Measurements from ENCODE around the gene SHISAL1. TPM values are rescaled to one million over a fixed set of nuclear protein-coding genes. Genes with fewer than 3 reads are reported as not detected.
"Not testable (repeated sequence)": the region's sequence is repeated elsewhere in the genome, so short reads cannot be mapped to it uniquely, and the experiment has no call there.

Gene SHISAL1
- total RNA-seq, 1 donor from 2014 or later, result not detected

DNA sequence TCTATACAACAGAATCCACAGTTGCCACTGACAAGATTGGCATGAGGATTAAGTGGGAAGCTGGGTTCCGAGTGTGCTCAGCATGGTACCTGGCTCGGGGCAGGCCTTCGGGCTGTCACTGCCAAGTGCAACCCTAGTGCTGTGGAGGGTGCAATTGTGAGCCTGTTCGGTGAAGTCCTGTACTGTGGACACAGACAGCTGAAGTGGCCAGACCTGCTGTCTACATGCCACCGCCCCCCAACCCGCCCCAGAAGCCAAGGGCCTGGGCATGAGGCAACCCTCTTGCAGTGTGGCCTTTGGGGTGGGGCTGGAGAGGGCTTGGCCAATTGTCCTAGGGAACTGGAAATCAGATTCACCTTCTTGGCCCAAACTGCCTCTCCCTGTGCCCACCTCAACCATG is 15.6 kb upstream of the SHISAL1 start:
- no peak for DNase-seq

DNA sequence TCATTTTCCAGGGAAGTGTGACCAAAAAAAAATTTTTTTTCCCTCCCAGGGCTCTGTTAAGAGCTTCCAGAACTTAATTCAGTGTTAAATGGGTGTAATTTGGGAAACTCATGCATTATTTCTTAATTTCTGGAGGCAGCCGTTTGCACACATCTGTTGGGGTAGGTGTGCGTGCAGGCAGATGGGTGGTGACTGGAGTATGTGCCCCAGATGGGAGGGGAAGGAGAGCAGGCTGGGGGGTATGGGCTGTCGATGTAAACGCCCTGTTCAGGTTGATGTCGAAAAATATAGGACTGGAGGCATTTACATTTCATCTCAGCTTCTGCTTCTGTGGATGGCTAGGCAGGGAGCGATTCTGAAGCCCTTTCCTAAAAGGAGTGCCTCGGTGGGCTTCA is 13.7 kb upstream of the SHISAL1 start:
- no peak for DNase-seq

DNA sequence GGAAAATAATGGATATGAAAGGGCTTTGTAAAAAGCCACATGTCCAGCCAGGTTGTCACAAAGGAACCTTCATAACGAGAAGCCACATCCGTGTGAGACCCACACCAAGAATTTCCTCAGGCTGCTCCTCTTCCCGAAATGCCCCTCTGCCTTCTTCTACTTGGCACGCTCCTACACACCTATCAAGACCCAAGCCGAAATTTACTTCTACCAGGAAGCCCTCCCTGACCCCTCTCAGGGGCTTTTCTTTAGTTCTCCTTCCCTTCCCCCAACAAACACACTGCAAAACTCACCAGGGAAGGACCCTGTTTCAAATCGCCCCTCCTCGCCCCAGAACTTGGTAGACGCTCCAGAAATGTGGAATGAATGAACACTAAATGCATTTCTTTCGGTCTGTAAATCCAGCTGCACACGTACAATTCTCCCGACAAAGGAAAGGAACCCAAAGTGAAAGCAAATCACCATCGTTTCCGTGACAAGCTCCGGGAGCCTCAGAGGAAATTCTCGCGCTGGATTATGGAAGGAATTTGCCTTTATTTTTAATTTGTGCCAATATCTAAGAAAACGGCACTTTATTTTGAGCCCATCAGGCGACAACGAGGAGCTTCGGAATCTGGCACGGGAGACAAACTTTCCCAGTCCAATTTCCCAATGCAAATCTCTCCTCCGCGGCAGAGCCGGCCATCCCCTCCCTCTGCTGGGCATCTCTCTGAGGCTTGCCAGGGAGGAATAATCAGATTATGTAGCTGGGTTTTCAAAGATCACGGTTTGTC is 13.2 kb upstream of the SHISAL1 start:
- peak; percentile 67 for DNase-seq

DNA sequence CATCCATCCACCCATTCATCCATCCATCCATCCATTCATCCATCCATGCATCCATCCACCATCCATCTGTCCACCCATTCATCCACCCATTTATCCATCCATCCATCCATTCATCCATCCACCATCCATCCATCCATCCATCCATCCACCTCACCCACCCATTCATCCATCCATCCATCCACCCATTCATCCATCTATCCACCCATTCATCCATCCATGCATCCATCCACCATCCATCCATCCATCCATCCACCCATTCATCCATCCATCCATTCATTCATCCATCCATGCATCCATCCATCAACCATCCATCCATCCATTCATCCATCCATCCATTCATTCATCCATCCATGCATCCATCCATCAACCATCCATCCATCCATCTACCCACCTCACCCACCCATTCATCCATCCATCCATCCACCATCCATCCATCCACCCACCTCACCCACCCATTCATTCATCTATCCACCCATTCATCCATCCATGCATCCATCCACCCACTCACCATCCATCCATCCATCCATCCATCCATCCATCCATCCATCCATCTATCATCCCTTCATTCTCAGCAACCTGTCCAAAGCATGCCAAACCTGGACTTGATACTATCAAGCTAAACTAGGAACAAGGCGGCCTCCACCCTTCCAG is 10.5 kb upstream of the SHISAL1 start:
- DNase-seq, result not testable (repeated sequence)

DNA sequence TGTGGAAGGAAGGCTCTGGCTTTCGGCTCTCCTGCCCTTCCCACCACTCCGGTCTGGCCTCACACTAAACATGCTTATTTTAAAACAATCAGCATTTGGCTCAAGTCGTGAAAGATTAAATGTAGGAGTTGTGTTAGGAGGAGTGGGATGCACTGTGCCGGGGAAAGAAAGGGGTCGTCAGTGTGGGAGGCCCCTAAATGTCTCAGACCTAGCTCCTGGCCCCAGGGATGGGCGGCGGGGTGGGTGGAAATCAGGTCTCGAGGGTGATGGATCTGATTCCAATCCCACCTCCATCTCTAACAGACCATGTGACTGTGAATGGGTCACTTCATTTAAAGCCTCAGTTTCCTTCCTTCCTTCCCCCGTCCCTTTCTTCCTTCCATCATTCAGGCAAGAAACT is 6.9 kb upstream of the SHISAL1 start:
- no peak for DNase-seq

DNA sequence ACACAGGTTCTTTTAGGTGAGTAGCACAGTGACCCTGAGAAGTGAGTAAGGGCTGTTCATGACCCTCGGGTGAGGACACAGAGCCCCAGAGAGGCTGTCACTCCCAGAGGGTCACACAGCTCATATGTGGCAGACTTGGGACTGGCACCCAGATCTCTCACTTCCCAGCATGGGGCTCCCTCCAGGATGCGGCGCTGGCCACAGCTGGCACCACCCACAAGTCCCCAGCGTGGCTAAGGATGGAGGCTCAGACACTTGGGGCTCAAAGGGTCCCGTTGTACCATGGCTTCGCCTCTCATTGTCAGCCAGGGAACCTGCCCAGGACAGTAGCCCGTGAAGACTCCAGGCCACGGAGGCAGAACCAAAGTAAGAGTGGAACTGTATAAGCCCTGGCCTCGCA is 6.0 kb upstream of the SHISAL1 start:
- no peak for DNase-seq

DNA sequence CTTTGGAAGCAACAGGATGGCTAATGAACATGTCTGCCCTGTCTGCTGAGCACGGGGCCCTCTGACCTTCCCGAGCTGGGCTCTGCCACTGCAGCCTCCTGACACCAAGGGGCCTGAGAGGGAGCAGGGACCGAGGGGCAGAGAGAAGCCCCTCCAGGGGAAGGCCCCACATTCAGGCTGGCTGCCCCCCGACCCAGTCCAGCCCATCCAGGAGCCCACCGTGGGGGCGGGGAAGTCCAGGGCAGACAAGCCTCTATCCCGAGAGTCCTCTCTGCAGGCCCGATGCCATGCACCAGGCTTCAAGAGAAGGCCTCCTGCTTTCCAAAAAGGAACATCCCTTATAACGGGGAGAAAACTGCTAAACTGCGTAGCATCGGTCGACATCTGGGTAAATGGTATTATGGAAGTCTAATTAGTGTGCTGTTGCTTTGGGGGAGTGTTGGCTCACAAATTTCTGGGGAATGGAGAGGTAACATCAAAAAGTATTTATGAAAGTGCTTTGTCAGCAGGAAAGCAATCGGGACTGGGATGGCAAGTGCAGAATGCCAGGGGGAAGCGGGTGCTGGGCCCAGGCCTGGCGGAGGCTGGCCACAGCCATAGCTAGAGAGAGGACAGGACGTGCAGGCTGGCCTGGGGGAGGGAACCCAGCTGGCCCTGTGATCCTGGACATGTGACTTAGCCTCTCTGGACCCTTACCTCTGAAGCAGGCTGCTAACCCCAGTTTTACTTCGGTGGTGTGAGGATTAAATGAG is 5.3 kb upstream of the SHISAL1 start:
- no peak for DNase-seq

DNA sequence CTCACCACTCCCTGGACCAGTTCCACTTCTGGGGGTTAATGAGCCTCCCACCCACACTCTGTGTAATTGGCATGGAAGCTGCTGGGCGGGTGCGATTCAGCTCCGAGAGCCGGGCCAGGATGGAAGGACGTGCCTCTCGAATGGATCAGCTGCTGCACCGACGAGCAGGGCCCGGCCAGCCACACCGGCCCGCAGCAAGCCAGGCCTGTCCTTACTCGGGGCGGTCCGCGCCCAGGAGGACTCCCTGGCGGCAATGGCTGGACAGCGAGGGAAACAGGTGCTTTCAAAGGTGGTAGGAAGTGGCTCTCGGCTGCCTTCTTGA is 4.3 kb upstream of the SHISAL1 start:
- no peak for DNase-seq

DNA sequence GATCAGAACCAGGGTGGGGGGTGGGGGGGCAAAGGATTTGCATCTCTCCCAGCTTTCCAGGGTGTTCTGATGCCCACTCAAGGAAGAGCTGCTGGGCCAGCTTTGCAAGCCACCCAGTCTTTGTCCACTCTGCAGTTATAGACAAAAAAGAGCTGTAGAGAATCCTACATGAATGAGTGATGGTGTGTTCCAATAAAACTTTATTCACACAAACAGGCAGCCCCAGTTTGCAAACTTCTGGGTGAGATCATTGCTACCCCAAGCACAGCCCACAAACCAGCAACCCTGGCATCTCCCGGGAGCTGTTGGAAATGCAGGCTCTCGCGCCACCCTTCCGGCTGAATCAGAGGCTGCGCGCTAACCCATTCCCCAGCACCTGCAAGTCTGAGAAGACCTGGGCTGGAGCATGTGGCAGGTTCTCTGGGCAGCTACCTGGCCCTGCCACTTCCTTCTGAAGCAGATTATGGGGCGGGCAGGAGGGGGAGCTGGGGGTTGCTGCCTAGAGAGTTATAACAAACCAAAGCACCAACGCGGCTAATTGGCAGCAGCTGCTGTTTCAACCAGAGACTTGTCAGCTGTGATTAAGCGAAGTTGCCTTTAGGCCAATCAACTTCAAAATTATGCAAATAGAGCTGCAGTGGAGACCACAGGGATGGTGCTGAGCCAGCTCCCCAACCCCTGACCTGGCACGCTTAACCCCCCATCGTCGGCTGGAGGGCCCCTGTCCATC is 3.8 kb upstream of the SHISAL1 start:
- no peak for DNase-seq

DNA sequence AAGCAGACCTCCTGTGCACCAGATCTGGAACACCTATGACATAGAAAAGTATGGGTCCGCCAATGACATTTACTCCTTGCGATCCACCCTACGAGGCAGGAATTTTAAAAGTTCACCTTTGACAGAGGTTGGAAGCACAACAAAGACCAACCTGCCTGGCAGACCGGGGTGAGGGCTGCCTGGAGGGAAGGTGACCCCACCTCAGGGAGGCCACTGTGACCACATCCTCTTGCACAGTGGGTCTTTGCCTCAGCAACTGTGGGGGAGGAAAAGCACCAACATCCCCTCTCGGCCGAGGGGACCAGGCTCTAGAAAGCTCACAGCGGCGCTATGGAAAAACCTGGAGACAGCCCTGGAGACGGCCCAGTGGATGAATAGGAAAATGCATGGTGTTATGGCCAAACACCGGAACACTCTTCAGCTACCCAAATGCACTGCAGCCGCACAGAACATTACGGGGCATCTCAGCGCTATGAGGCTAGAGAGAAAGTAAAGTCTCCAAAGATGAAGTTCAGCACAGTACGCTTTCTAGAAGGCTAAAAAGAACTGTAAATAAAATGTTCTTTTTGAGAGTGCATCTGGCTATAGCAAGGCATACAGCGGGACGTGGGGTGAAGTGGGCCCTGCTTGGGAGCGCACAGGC is 1.8 kb upstream of the SHISAL1 start:
- no peak for DNase-seq

DNA sequence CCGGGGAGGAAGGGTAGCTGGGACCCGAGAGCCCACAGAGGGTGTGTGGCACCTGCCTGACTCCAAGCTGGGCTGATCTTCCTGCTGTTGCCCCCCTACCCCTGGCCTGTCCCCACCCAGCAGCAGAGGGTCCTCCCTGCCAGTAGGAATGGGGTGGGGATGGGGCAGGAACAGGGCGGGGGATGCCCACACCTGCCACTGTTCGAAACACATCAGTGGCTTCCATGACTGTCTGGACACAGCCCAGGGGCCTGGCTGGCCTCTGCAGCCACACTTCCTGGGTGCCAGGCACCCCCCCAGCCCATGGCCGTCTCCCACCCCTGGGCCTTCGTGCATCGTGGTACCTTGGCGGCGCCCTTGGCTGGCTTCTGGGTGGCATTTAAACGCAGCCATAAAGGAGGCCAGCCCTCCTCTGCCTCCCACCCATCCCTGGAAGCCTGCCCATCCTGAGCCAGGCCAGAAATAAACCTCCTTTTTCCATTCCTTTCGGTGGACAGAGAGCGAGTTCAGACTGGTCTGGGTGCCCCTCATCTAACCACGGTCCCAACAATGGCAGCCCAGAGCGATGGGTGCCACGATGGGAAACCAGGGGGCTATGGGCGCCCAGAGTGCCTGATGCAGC is 745 bp upstream of the SHISAL1 start:
- DNase-seq, result no peak

DNA sequence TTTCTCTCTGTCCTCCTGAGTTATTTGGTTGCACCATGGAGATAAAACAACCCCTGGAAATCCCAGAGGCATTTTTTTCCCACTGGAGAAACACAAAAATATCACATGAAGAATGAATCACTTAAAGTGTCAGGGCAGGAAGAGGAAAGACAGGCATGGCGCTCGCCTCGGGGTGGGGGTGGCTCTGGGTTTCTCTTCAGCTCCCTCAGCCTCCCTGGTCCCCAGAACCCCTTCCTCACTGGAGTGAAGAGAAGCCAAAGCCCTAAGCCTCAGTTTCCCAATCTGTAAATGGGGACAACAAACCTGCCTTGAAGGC is 938 bp downstream of the SHISAL1 start:
- DNase-seq, result peak; percentile 58

DNA sequence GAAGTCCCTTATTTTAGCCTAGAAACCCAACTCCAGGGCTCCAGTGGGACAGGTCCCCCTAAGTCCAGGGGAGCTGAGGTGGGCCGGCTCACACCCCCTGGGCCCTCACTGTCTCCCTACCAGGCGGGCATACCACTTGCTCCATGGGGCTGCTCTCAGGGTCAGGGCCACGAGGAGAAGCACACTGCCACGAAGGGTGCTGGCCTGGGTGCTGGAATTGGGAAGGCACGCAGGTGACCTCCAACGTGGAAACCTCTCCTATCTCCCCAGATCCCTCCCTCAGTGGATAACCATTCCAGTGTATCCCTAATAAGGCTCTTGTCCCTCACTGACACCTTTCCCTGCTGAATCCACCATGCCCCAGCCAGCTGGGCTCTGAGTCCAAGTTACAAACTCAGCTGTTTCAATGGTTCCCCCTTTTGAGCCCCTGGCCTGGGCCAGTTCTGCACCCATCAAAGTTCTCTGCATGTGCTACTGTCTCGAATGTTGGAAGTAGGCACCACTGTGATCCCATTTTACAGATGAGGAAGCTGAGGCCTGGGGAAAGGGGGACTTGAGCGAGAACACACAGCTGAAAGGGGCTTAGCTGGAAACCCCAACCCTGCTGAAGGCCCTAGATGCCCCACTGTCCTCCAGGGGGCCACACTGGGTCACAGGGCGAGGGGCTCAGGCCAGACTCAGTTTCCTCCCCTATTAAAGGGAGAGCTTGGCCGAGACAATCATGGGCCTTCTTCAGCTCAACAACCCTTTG is 1.5 kb downstream of the SHISAL1 start:
- no peak for DNase-seq

DNA sequence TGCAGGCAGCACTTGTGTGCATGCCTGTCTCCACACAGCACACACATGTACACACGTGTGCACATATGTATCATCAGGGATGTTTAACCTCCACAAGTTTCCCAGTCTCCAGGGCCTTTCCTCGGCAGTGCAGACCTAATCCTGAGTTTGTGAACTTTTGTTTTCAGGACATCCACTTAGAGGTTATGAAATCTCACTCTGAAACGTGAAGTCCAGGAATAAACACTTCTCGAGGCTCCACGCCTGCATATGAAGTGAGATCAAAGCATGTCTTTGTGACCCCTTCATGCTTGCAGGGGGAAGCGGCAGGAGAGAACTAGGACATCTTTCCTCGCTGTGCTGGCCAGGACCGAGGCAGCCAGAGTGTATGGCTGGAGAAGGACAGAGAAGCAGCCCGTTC is 3.1 kb downstream of the SHISAL1 start:
- no peak for DNase-seq

DNA sequence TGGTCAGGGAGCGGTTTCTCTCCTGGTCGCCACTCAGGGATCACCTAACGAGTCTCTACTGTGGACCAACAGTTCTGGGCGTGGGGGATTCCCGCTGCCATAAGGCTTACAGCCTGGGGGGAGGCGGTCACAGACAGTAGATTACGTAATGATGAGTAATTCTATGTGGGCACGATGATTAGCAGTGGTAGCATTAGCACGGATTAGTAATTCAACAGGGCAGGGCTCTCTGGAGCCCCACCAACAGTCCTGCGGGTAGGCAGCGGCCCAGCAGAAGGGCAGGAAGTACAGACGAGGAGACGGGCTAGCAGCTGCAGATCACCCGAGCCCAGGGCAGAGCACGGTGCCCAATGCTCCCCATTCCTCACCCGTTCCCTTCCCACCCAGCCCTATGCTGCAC is 3.6 kb downstream of the SHISAL1 start:
- DNase-seq, result peak; percentile 71

DNA sequence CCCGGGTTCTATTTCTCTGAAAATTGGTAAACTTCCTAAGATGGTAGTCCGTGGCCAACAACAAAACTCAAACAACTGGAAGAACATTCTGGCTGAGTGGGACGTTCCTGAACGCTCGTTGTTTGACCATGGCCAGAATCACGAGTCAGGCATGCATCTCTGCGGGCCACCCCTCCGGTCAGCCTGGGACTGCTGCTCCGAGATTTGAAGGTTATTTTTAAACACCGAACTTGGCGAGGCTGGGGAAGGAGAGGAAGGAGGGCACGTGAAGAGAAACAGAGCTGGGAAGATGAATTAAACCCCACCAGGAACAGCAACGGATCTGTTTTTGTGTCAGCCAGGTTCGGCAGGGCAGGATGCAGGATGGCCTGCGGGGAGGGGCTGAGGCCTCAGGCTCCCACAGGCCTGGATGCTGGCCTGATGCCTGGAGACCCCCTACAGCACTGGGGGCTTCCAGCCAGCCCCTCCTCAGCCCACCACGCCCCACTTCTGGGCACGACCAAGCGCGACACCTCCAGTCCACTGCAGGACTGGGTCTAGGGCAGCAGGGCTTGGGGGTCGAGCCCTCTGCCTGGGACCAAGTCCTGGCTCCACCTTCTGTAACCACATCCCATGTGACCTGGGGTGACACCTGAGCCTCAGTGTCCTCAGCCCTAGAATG is 5.1 kb downstream of the SHISAL1 start:
- no peak for DNase-seq

DNA sequence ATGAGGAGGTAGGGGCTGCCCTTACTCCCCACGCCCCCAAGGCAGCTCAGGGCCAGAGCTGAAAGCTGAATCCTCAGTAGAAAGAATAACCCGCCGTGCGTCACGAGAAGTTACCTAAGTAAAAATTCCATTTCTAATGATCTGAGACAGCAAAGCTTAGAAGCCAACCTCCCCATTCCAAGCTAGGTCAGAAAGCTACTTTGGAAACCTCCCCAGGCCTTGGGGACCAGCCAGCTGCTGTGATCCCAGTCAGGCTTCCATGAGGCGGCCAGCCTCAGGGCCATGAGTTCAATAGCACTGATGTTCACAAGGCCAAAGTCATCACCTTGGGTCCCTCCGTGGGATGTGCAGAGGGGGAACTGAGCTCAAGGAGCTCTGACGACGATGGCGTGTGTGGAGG is 6.9 kb downstream of the SHISAL1 start:
- no peak for DNase-seq

DNA sequence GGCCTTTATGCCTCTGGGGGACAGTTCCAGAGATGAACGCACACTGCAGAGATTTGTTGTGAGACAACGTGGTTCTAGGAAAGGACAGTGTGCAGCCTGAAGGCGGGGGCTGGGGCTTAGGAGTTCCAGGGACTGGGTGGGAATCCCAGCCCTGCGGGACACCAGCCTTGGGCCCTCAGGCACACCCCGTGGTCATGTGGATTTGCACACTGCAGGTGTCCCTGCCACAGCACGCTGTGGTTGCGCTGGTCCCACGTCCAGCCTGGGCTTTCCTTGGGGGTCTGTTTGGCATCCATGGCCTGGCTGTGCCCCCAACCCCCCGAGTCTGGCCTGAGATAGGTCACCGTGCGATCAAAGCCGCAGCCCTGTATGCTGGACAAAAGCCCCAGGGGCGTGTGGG is 7.3 kb downstream of the SHISAL1 start:
- no peak for DNase-seq

DNA sequence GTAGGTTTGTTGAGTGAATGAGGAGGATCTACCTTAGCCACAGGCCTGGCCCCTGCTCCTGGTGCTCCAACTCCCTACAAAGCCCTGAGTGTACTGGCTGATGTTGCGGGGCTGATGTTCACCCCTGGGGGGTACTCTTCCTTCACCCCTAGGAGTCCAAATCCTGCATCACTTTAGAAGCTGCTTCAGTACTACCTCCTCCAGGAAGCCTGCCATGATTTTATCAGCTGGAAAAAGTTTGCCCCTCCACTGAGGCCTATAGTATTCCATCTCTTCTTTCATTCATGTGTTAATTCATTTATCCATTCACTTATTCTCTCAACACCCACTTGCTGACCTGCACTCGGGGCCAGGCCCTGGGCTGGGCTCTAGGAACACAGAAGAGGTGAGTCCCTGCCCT is 7.8 kb downstream of the SHISAL1 start:
- no peak for DNase-seq

DNA sequence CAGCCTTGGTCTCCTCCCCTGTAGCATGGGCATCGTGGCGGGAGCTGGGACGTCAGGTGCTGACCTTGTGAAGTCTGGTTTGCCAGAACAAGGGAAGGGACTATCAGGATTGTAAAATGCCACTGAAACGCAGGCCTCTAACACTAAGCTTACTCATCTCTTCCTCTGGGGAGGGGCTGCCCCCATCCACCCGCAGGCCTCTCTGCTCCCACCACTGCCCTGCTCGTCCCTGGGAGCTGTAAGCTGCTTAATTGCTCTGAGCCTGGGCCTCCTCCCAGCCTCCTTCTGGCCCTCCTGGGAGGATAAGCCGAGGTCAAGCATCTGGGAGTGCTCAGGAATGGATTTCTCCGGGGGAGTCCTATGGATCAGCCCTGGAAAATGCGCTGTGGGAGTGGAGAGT is 8.4 kb downstream of the SHISAL1 start:
- peak; percentile 7 for DNase-seq

DNA sequence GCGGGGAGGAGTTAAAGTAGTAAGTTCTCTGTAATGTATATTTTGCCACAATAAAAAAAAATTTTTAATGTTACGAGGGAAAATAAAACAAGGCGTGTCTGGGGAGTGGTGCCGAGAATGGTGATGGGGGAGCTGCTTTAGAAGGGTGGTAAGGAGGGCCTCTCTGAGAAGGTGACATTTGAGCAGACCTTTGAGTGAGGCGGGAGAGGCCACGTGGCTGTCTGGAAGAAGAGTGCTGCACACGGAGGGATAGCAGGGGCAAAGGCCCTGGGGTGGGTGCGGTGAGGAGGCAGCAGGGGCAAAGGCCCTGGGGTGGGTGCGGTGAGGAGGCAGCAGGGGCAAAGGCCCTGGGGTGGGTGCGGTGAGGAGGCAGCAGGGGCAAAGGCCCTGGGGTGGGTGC is 10.4 kb downstream of the SHISAL1 start:
- DNase-seq, result not testable (repeated sequence)

All from dermis blood vessel endothelial cell (primary cell).